Measurements from ENCODE around the gene SHROOM3.
A peak's percentile ranks its signal among the peaks of the same experiment; 100 is the strongest.
"Not testable (repeated sequence)": the region's sequence is repeated elsewhere in the genome, so short reads cannot be mapped to it uniquely, and the experiment has no call there.

Gene SHROOM3

DNA sequence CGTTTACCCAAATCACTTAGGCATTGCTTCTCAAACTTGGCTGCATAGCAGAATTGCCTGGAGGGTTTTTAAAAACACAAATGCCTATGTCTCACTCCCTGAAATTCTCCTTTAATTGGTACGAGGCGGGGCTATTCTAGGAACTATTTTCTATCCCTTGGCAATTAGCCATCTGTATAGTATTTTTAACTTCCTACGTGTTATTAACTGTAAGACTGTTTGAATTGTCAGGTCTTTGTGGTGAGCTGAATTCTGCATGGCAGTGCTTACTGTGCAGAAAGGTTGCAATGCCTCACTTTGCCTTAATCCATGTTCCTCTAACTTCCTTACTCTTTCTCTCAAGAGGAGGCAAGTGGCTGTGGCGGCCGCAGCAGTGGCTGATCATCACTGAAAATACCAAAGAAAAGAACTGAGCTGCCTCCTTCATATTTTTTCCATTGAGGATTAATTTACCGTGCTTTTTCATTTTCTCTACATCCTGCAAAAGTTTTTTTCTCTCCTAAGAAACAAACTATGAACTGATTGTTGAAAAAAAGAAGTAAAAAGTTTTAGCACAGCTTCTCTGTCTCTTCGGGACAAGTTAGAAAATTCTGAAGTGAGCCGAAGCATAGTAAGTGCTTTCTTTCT lies at the start of gene SHROOM3:
Gene SHROOM3 (plus strand): TSS at position 329 of the 627 bp plus-strand sequence. CDS start 824 bp downstream, outside the sequence.
- Histone ChIP-seq H3K9me3 (ENCODE audit: control insufficient read depth, insufficient read depth, low read length) (no peaks in the 10 kb centered on the region), H3K36me3 (ENCODE audit: insufficient read depth, low read length) (no peaks in the 10 kb centered on the region), H3K9ac (ENCODE audit: low read depth, low read length) (peak within 1 kb of the TSS; percentile 70), H3K4me1 (ENCODE audit: insufficient read depth, low read length) (peaks cover 25% of the 10 kb centered on the region)

DNA sequence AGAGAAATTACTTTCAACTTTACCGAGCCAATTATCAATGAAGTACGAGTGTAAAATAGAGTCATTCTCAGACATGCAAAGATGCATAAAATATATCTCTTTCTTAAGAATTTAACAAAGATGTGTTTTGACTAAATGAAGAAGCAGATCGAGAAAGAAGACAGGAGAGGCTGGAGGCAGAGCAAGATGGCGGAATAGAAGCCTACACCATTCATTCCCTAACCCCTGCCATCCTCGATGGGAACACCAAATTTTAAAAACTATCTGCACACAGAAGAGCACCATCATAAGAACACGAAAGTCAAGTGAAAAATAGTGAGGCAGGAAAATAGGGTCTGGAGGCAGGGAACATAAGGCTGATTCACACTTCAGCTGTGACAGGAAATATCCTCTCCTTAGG lies 49.1 kb upstream of the SHROOM3 start:
- Histone ChIP-seq H3K4me1 (ENCODE audit: insufficient read depth, low read length) (no peaks in the 10 kb centered on the region), H3K9ac (ENCODE audit: low read depth, low read length) (no peak overlapping the region), H3K9me3 (ENCODE audit: control insufficient read depth, insufficient read depth, low read length) (peaks cover 8% of the 10 kb centered on the region), H3K36me3 (ENCODE audit: insufficient read depth, low read length) (0 out of 2 replicates have a peak, but pooled peaks cover 3% of the 10 kb centered on the region)

DNA sequence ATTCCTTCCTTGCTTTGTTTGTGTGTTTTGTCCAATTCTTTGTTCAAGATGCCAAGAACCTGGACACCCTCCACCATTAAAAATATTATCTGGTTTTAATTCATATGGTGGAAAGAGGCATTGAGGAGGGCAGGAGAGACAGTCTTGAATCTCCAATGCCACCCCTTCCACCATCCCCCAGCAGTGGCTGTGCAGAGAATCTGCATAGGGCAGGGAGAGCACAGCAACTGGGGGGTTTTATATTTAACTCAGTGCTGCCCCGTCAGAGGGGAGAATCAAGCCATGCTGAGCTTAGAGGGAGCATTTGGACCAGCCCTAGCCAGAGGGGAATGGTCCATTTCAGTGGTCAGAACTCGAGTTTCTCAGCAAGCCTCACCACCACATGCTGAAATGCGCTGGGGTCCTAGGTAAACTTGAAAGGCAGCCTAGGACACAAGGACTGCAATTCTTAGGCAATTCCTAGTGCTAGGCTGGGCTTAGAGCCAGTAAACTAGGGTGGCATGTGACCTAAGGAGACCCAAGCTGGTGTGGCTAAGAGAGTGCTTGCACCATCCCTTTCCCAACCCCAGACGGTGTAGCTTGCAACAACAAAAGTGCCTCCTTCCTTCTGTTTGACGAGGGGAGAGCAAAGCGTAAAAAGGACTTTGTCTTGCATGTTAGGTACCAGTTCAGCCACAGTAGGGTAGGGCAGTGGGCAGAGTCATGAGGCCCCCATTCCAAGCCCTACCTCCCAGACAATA lies 48.3 kb upstream of the SHROOM3 start:
- H3K9ac ChIP-seq (ENCODE audit: low read depth, low read length): no peak overlapping the region
- H3K9me3 ChIP-seq (ENCODE audit: control insufficient read depth, insufficient read depth, low read length): peaks cover 4% of the 10 kb centered on the region; the same call in 1 of the 2 replicates
- no peaks in the 10 kb centered on the region for H3K4me1 ChIP-seq (ENCODE audit: insufficient read depth, low read length)
- H3K36me3 ChIP-seq (ENCODE audit: insufficient read depth, low read length): 0 out of 2 replicates have a peak, but pooled peaks cover 3% of the 10 kb centered on the region

DNA sequence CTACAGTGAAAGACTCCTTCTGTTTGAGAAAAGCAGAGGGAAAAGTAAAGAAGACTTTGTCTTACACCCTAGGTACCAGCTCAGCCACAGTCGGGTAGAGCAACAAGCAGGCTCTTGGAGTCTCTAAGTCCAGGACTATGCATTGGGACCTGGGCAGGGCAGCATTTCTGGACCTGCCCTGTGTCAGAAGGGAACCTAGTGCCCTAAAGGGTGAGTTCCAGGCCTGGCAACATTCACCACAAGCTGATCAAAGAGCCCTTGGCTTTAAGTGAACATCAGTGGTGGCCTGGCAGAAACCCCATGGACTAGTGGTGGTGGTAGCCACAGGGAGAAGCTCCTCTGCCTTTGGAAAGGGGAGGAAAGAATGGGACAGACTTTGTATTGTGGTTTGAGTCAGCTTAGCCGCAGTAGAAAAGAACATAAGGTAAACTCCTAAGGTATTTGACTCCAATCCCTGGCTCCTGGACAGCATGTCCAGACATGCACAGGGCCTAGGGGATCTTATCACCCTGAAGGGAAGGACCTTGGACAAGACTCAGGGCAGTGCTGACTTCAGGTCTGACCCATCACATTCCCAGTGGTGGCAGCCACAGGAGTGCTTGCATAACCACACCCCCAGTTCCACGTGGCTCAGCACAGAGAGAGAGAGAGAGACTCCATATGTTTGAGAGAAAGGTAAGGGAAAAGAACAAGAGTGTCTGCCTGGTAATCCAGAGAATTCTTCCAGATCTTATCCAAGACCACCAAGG lies 46.7 kb upstream of the SHROOM3 start:
- H3K36me3 ChIP-seq (ENCODE audit: insufficient read depth, low read length): no peaks in the 10 kb centered on the region
- H3K9me3 ChIP-seq (ENCODE audit: control insufficient read depth, insufficient read depth, low read length): peaks cover 4% of the 10 kb centered on the region; the same call in 1 of the 2 replicates
- H3K9ac ChIP-seq (ENCODE audit: low read depth, low read length): no peak overlapping the region
- H3K4me1 ChIP-seq (ENCODE audit: insufficient read depth, low read length): no peaks in the 10 kb centered on the region

DNA sequence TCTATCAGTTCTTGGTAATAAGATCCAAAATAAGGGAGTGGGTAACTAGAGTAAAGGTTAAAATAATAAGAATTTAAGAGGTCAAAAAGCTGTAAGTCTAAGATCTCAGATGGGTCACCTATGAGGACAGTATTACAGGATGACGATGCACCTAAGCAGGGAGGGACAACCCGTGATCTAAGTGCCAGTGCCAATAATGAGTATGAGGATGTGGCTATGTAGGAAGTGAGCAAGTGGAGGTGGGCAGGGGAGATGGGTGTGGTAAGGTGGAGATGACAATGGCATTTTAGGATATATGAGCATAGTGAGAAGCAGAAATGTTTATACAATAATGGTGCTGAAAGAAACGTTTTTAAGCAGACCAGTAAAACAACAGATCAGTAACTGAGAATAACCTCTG lies 33.4 kb upstream of the SHROOM3 start:
- H3K4me1 ChIP-seq (ENCODE audit: insufficient read depth, low read length): 0 out of 2 replicates have a peak, but pooled peaks cover 5% of the 10 kb centered on the region
- H3K36me3 ChIP-seq (ENCODE audit: insufficient read depth, low read length): no peaks in the 10 kb centered on the region
- no peaks in the 10 kb centered on the region for H3K9me3 ChIP-seq (ENCODE audit: control insufficient read depth, insufficient read depth, low read length)
- no peak overlapping the region for H3K9ac ChIP-seq (ENCODE audit: low read depth, low read length)

DNA sequence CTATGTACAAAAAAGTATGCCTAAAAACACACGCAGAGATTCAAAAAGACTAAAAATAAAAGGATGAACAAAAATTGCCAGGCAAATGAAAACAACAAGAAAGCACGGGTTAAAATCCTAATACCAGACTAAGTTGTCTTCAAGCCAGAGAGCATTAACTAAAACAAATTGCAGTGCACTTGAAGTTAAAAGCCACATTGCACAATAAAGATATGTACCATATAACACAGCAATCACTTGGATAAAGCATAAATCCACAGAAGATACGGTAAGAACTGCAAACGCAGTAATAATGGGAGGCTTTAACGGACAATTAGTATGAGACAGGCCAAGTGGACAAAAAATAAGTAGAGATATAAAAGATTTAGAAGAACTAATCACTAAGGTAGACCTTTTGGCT lies 28.9 kb upstream of the SHROOM3 start:
- Histone ChIP-seq H3K36me3 (ENCODE audit: insufficient read depth, low read length) (no peaks in the 10 kb centered on the region), H3K9me3 (ENCODE audit: control insufficient read depth, insufficient read depth, low read length) (no peaks in the 10 kb centered on the region; the same call in 1 of the 2 replicates), H3K9ac (ENCODE audit: low read depth, low read length) (no peak overlapping the region), H3K4me1 (ENCODE audit: insufficient read depth, low read length) (no peaks in the 10 kb centered on the region)

DNA sequence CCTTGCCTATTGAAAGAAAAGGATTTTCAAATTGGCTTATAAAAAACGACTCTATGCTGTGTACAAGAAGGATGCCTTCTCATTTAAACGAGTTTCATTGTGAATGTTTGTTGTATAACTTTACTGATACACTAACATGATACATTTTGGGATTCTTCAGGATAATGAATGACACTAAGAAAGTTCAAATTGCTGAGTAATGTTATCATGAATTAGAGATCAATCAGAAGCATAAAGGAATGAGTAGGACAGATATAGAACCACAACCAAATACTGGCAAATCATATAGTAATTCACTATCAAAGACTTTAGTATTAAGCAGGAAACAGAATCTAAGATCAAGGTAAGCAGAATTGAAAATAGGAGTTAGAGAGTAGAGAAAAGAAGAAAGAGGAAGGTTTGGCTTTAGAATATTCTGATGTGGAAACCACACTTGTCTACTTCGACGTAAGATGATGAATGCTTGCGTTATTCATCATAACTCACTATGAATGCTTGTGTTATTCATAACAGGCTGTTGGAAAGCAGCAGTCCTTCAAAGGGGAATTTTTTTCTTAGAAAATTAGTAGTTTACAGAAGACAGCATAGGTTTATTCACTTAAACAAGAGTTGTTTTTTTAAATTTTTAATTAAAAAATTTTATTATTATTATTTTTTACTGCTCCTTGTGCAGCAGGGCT lies 27.4 kb upstream of the SHROOM3 start:
- no peaks in the 10 kb centered on the region; the same call in 1 of the 2 replicates for H3K9me3 ChIP-seq (ENCODE audit: control insufficient read depth, insufficient read depth, low read length)
- no peaks in the 10 kb centered on the region for H3K36me3 ChIP-seq (ENCODE audit: insufficient read depth, low read length)
- no peak overlapping the region for H3K9ac ChIP-seq (ENCODE audit: low read depth, low read length)
- H3K4me1 ChIP-seq (ENCODE audit: insufficient read depth, low read length): no peaks in the 10 kb centered on the region

DNA sequence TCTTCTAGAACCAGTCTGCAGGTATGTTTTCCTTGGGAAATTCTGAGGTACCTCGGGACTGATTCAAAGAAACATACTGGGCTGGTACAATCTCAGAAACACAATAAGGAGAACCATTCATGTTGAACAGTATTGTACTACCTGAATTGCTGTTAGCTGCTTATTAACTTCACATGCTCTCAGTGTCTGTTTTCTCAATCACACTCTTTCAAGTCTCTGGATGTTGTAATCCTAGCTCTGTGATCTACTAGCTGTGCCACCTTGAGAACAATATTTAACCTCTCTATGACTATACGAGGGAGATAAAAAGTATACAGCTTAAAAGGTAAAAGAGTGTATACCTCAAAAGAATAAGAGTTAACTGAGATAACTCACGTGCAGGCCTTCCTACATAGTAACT lies 24.4 kb upstream of the SHROOM3 start:
- Histone ChIP-seq H3K36me3 (ENCODE audit: insufficient read depth, low read length) (no peaks in the 10 kb centered on the region), H3K9ac (ENCODE audit: low read depth, low read length) (no peak overlapping the region), H3K9me3 (ENCODE audit: control insufficient read depth, insufficient read depth, low read length) (no peaks in the 10 kb centered on the region; the same call in 1 of the 2 replicates), H3K4me1 (ENCODE audit: insufficient read depth, low read length) (no peaks in the 10 kb centered on the region)

DNA sequence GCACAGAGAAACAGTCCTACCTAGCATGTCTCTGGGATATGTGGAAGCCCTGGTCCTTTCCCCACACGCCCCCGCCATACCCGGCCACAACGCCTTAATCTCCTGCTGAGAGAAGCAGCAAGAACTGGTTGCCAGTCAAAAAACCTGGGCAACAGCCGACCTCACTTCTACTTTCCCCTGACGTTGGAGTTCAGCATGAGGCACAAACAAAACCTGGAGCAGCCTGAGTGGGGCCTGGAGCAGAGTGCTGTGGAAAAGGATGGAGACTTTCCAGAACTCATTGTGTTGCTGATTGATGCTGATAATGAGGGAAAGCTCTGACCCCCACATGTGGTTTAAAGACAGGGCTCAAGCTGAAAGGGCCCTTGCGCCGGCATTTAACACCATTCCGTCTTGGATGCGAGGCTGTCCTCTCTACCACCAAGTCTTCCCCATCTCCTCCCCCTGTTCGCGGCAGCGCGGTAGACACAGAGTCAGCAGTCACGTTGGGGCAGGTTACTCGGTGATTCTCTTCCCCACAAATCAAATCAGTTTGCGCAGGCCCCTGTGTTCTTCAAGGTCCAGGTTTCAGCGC lies 14.8 kb upstream of the SHROOM3 start:
- Histone ChIP-seq H3K9ac (ENCODE audit: low read depth, low read length) (no peak overlapping the region), H3K4me1 (ENCODE audit: insufficient read depth, low read length) (no peaks in the 10 kb centered on the region), H3K36me3 (ENCODE audit: insufficient read depth, low read length) (no peaks in the 10 kb centered on the region), H3K9me3 (ENCODE audit: control insufficient read depth, insufficient read depth, low read length) (peaks cover 3% of the 10 kb centered on the region; the same call in 1 of the 2 replicates)

DNA sequence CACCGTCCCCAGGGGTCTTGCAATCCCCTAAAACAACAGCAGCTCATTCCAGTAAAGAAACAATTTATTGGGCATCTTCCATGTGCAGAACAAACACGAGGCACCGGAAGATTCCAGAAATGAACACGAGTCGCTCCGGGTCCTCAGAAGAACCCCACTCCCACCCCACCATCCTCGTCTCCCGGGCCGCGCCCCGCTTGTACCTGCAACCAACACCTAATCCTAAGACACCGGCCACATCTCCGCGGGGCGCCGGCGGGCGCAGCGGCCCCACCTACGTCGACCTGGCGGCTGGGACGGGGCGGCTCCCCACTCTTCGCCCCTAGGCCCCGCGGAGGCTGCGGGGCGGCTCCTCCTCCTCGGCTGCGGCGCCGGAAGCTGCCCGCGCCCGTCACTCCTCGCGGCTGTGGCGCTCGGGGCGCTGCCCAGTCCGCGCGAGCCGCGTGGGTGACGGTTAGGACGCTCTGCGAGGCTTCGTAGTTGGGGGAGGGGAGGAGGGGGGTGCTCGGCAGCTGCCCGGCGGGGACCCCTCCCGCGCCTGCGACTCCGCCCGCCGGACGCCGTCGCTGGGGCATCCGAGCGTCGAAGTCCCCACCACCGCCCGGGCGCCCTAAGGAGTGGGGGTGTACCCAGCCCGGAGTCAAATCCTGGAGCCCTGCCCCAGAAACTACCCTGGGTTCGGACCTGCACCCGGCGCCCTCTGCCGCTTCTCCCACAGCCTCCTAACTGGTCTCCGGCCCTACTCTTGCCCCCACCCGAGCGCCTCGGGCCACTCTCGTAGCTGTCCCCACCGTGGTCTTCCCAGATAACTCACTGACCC lies 14.1 kb upstream of the SHROOM3 start, which contains the start of gene CCDC158:
Gene CCDC158 (minus strand): TSS at position 380 of the 820 bp plus-strand sequence. CDS start 17,934 bp downstream, outside the sequence.
- H3K36me3 ChIP-seq (ENCODE audit: insufficient read depth, low read length): no peaks in the 10 kb centered on the region
- H3K9ac ChIP-seq (ENCODE audit: low read depth, low read length): peak within 1 kb of the TSS; percentile 15; the same call in 1 of the 2 replicates
- H3K9me3 ChIP-seq (ENCODE audit: control insufficient read depth, insufficient read depth, low read length): peaks cover 3% of the 10 kb centered on the region; the same call in 1 of the 2 replicates
- no peaks in the 10 kb centered on the region for H3K4me1 ChIP-seq (ENCODE audit: insufficient read depth, low read length)

DNA sequence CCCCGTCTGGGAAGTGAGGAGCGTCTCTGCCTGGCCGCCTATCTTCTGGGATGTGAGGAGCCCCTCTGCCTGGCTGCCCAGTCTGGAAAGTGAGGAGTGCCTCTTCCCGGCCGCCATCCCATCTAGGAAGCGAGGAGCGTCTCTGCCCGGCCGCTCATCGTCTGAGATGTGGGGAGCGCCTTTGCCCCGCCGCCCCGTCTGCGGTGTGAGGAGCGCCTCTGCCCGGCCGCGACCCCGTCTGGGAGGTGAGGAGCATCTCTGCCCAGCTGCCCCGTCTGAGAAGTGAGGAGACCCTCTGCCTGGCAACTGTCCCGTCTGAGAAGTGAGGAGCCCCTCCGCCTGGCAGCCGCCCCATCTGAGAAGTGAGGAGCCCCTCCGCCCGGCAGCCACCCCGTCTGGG lies 11.9 kb upstream of the SHROOM3 start:
- not testable (repeated sequence) for H3K36me3 ChIP-seq (ENCODE audit: insufficient read depth, low read length); H3K9me3 ChIP-seq (ENCODE audit: control insufficient read depth, insufficient read depth, low read length); H3K9ac ChIP-seq (ENCODE audit: low read depth, low read length); H3K4me1 ChIP-seq (ENCODE audit: insufficient read depth, low read length)

DNA sequence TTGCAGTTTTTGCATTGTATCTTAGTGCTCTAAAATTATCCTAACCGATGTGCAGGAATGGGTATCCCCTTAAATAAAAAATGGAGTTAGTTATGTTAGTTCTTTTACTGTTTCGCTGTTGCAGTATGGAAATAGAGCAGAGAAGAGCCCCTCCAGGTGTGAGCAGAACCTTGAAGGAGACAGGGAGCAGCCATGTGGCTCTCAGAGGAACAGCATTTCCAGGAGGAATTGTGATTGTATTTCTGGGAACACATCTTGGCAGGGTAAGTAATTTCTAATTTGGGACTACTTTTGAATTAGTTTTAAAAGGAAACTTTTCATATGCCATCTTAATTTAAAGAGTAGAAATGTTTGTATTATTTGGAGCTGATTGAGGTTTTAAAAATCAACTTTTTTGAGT lies 8.8 kb upstream of the SHROOM3 start:
- Histone ChIP-seq H3K36me3 (ENCODE audit: insufficient read depth, low read length) (no peaks in the 10 kb centered on the region), H3K4me1 (ENCODE audit: insufficient read depth, low read length) (0 out of 2 replicates have a peak, but pooled peaks cover 2% of the 10 kb centered on the region), H3K9me3 (ENCODE audit: control insufficient read depth, insufficient read depth, low read length) (peaks cover 3% of the 10 kb centered on the region; the same call in 1 of the 2 replicates), H3K9ac (ENCODE audit: low read depth, low read length) (no peak overlapping the region)

DNA sequence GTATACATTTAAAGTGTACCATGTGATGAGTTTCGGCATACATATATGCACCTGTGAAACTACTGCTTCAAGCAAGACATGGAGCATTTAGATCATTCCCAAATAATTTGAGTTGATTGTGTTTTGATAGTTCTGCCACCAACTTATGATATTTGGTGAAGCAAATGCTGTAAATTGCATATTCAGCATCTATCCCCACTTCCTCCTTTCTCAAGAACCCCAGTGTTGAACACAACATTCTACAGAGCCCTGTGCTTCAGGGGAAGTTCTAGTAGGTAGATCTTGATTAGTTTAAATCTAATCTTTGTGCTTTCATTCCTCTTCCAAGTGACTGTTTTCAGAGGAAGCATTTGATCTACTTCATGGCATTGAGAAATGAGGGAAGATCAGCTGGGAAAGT lies 5.4 kb upstream of the SHROOM3 start:
- peaks cover 20% of the 10 kb centered on the region for H3K4me1 ChIP-seq (ENCODE audit: insufficient read depth, low read length)
- H3K9me3 ChIP-seq (ENCODE audit: control insufficient read depth, insufficient read depth, low read length): no peaks in the 10 kb centered on the region
- H3K36me3 ChIP-seq (ENCODE audit: insufficient read depth, low read length): no peaks in the 10 kb centered on the region
- no peak overlapping the region for H3K9ac ChIP-seq (ENCODE audit: low read depth, low read length)

All from ES-I3 (cell line).